Right hindlimb (tissue), 1 donor: ENCODE measurements around the gene ATP6V0E1.
"Not testable (repeated sequence)": the region's sequence is repeated elsewhere in the genome, so short reads cannot be mapped to it uniquely, and the experiment has no call there.

ENCODE experiments used
- DNase-seq: peaks from one replicate; pipeline ENCODE4 v3.0.0-alpha.2; 2018

The ATP6V0E1 gene

GRCh38 chr5:173010021-173010420, 26.4 kb downstream of the ATP6V0E1 start:
- no peak for DNase-seq

- DNase-seq, result no peak
Observed at GRCh38 chr5:173010547-173011464, 27.2 kb downstream of the ATP6V0E1 start.

- no peak for DNase-seq
Observed at GRCh38 chr5:173011566-173011965, 28.0 kb downstream of the ATP6V0E1 start.

DNA sequence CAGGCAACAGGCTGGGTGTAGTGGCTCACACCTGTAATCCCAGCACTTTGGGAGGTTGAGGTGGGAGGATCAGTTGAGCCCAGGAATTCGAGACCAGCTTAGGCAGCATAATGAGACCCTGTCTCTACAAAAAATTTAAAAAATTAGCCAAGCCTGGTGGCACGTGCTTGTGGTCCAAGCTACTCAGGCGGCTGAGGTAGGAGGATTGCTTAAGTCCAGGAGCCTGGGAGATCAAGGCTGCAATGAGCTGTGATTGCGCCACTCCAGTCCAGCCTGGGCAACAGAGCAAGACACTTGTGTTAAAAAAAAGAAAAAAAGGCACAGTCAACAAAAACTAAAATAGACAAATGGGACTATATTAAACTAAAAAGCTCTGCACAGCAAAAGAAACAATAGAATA, 29.3 kb downstream of the ATP6V0E1 start:
- DNase-seq, result no peak

DNA sequence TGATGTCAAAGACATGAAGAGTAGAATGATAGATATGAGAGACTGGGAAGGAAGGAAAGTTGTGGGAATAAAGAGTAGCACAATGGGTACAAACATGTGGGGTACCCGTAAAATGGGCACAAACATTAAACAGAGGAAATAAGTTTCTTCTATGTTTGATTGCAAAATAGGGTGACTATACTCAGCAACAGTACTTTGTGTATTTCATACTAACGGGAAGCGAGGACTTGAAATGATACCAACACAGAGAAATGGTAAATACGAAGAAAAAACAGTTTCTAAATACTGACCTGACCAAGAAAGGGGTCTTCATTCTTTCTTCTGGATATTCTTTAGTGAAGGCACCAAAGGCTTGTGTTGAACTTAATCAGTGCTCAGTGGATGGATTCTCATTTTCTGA, 31.1 kb downstream of the ATP6V0E1 start:
- no peak for DNase-seq

- no peak for DNase-seq
Observed at GRCh38 chr5:173015192-173015591, 31.6 kb downstream of the ATP6V0E1 start.

GRCh38 chr5:173015598-173016455, 32.3 kb downstream of the ATP6V0E1 start:
- no peak for DNase-seq

GRCh38 chr5:173016598-173017046, 33.1 kb downstream of the ATP6V0E1 start:
- DNase-seq, result peak; percentile 25

DNA sequence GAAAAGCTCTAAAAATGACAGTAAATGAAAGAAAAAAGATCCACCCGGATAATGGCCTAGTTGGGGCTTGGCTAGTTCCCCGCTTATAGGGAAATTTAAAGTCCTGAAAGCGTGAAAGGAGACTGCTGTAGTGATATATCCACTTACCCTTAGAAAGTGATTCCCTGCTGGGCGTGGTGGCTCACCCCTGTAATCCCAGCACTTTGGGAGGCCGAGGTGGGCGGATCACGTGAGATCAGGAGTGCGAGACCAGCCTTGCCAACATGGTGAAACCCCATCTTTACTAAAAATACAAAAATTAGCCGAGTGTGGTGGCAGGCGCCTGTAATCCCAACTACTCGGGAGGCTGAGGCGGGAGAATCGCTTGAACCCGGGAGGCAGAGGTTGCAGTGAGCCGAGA, 33.5 kb downstream of the ATP6V0E1 start:
- DNase-seq, result not testable (repeated sequence)

DNA sequence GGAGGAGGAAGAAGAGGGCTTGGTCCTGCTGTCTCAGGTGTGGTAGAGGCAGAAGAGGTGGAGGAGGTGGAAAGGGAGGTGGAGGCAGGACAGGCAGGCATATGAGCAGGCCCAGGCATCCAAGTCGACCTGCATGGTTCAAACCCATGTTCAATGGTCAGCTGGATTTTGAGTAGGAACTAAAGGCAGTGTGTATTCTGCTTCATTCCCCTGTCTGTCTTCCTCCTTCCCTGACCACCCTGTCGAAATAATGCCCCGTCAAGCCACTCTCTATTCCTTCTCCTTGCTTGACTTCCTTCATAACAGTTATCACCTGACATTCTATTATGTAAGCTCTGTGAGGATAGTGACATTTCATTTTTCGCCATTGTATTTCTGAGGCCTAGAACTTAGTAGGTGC, 34.8 kb downstream of the ATP6V0E1 start:
- DNase-seq, result no peak

- no peak for DNase-seq
Observed at GRCh38 chr5:173020154-173020581, 36.6 kb downstream of the ATP6V0E1 start.

- no peak for DNase-seq
Observed at GRCh38 chr5:173020643-173021042, 37.1 kb downstream of the ATP6V0E1 start.

- DNase-seq, result no peak
Observed at GRCh38 chr5:173025651-173026050, 42.1 kb downstream of the ATP6V0E1 start.

DNA sequence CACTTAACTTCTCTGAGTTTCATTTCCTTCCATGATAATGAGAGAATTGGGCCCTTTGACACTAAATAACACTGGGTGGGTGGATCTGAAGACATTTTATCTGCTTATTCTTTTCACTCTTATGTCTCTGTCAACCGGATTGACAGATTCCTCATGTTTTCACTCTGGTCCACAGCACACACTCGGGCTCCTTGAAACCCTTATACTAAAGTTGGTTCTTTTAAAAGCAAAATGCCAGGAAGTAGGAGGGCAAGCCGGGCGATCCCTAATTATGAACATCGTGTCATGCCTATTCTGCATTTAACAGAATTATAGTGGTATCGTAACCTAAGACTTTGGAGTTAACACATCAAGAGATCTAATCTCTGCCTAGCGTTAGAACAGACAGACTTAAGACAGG, 44.3 kb downstream of the ATP6V0E1 start:
- DNase-seq, result no peak

DNA sequence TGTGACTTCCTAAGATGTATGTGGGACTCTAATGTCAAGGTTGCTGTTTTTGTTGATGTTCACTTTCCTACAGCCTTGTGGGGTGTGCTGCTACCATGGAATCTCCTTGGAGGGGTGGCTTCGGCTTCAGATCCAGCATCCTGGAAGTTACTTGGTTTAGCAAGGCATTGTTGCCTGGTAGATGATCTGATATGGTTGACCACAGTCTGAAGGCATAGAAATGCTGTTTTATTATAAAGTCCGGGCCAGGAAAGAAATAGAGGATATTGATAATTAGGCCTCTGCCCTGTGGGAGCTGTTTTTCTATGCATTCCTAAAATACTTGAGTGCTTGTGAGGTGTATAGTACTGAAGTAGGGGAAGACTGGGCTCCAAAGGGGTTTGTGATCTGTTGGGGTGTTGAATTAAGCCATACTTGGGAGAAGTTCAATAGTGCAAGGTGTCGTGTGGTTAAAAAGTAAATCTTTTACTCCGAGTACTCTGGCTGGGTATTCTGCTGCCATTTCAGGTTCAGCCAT, 45.3 kb downstream of the ATP6V0E1 start:
- DNase-seq, result no peak

- DNase-seq, result no peak
Observed at GRCh38 chr5:173029499-173029921, 45.9 kb downstream of the ATP6V0E1 start.

DNA sequence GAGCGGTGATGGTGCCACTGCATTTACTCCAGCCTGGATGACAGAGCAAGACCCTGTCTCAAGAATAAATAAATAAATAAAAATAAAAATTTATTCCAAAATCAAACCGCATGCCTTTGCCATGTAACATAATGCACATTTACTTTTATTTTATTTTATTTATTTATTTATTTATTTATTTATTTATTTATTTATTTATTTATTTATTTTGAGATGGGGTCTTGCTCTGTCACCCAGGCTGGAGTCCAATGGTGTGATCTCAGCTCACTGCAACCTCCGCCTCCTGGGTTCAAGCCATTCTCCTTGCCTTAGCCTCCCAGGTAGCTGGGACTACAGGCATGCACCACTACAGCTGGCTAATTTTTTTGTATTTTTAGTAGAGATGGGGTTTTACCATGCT, 48.5 kb downstream of the ATP6V0E1 start:
- not testable (repeated sequence) for DNase-seq

DNA sequence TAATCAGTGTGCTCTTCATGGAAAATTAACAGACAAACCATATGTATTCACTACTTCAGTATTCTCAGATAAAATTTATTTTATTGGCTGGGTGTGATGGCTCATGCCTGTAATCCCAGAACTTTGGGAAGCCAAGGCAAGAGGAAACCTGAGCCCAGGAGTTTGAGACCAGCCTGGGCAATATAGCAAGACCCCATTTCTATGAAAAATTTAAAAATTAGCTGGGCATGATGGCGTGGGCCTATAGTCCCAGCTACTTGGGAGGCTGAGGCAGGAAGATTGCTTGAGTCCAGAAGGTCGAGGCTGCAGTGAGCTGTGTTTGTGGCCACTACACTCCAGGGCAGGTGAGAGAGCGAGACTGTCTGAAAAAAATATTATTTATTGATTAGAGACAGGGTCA, 49.2 kb downstream of the ATP6V0E1 start:
- no peak for DNase-seq

DNA sequence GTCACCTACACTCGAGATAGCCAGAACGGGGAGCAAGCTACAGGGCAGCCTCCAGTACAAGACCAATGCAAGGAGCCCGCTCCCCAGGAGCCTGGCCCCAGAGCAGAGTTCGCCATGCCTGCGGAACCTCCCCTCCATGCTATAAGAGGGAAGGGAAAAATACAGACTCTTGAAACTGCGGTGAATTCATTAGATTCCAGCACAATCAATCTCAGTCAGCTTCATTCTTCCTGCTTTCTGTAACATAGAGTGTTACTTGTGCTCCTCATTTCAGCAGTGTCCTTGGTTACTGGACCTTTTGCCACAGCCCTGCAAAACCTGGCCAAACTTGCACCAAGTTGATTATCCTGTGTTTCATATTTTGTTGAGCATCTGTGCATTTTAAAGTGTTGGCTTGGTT, 50.4 kb downstream of the ATP6V0E1 start:
- DNase-seq, result no peak

DNA sequence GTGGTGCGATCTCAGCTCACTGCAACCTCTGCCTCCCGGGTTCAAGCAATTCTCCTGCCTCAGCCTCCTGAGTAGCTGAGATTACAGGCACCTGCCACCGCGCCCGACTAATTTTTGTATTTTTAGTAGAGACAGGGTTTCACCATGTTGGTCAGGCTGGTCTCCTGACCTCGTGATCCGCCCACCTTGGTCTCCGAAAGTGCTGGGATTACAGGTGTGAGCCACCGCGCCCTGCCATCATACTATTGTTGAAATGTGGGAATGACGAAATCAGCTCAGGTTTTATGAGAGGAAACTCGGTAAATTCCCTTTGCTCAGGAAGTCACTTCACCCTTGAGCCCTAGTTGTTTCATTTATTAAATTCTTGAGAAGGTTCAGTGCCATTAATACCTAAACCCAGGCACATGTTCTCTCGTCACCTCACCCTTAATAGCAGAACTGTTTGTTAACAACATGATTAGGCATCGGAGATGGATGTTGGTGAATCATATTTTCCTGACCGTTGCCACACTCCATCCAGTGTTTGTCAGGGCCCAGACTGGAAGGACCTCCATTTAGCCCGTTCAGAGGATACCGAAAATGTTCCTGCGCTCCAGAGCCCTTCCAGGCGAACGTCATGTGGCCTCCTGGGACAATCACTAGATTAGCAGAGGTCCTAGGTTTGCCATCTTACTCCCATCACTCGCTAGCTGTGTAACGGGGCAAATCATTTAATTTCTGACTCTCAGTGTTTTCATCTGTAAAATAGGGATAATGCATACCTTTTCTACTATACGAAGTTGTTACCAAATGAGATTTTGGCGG, 52.5 kb downstream of the ATP6V0E1 start:
- no peak for DNase-seq

GRCh38 chr5:173039188-173039587, 55.6 kb downstream of the ATP6V0E1 start:
- DNase-seq, result no peak

DNA sequence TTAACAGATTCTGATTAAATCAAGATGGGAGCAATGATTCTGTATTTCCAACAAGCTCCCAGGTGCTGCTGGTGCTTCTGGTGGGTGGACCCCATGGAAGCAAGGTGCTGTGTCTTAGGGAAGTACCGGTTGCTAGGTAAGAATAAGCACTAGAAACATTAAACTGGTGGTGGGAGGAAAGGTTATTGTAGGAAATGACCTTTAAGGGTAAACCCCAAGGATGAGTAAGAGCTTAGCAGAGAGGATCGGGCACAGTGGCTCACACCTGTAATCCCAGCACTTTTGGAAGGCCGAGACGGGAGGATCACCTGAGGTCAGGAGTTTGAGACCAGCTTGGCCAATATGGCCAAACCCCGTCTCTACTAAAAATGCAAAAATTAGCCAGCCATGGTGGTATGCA, 56.4 kb downstream of the ATP6V0E1 start:
- no peak for DNase-seq
